GM19372 (cell line): ENCODE data around the gene CTPS2.
"Not testable (repeated sequence)": the region's sequence is repeated elsewhere in the genome, so short reads cannot be mapped to it uniquely, and the experiment has no call there.

Experiments used
- ATAC-seq: cut with Tn5 transposase; IDR thresholded peaks from one replicate; pipeline ENCODE4 v1.9.1; 2021; ENCODE audit warnings: mild to moderate bottlenecking, low read depth, moderate library complexity; ENCODE audit not compliant: unreplicated experiment

The CTPS2 gene

GRCh38 chrX:16610654-16611053 lies 101.8 kb downstream of the CTPS2 start:
- ATAC-seq = not testable (repeated sequence)

GRCh38 chrX:16610121-16610621 lies 102.3 kb downstream of the CTPS2 start:
- ATAC-seq = no peak

- no peak for ATAC-seq
These were observed 106.2 kb downstream of the CTPS2 start for GRCh38 chrX:16606142-16606720.

DNA sequence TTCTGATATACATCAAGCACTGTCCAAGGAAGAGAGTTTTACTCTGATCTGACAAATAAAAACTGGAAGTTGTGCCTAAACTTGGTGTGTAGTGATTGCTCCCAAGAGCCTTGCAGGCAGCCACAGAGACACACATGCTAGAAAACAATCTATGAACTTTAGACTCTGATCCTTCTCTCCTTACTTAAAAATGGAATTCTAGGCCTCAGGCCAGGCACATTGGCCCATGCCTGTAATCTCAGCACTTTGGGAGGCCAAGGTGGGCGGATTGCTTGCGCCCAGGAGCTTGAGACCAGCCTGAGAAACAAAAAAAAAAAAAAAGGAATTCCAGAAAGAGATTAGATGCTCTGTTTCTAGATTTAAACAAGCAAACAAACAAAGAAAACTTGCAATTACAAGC lies 108.1 kb downstream of the CTPS2 start:
- ATAC-seq = no peak

DNA sequence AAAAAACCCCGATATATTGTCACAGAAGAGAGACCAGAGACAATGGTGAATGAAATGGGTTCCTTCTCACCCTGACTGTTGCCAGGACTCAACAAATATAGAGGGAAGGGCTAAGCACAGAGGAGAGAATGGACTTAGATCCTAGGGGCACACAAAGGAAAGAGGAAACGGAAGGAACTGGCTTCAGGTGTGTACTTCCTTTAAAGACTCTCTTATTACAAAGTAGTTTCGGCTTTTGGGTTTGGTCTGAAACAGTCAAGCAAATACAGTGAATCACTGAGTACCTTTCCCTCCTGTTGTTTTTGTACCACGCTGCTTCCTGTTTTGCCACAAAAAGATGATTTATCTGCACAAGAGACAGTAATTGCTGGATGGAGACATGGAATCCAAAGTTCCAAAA lies 108.6 kb downstream of the CTPS2 start:
- no peak for ATAC-seq

- ATAC-seq = not testable (repeated sequence)
These were observed 109.2 kb downstream of the CTPS2 start for GRCh38 chrX:16603235-16603634.

GRCh38 chrX:16601885-16602284 lies 110.6 kb downstream of the CTPS2 start:
- ATAC-seq = no peak

- ATAC-seq = no peak
These were observed 118.0 kb downstream of the CTPS2 start for GRCh38 chrX:16594490-16594889.

GRCh38 chrX:16593801-16594200 lies 118.7 kb downstream of the CTPS2 start:
- ATAC-seq = no peak

DNA sequence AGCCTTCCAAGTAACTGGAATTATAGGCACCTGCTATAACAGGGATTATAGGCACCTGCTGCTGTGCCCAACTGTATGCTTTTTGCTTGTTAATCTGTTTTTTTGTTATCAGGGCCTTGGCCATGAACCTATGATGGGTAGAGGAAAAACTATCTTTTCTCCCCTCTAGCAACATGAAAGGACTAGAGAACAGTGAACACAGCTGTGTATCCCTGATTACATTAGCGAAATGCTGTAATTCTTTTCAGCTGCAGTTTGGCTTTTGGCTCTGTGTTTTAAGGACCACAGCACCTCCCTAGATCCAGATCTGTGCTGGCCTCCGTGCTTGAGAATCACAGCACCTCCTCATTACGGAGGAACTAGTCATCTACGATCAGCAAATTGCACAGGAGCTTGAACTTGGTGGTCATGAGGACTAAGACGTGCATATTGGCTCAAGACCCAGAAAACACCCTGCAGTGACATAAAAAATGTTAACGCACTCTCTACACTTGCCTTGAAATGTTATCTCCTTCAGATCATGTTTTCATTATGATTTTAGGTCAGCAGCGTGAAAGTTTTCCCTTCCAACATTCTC lies 120.2 kb downstream of the CTPS2 start:
- no peak for ATAC-seq

GRCh38 chrX:16589826-16590225 lies 122.6 kb downstream of the CTPS2 start:
- ATAC-seq = no peak

GRCh38 chrX:16589211-16589610 lies 123.3 kb downstream of the CTPS2 start:
- ATAC-seq = no peak

DNA sequence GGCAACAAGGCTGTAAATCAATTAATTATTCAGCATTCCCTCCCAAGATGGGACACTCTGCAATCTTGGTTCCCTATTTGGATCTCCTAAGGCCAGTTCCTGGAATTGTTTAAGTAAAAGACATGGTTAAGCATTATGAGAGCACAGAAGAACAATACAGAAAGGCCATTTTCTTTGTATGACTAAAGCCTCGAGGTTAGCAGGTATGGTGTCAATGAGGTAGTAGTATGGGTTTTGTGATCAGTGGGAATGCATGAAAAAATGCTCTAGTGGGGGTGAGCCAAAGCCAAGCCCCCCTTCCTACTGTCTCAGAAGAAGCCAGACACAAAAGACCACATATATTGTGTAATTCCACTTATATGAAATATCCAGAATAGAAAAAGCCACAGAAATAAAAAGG lies 124.2 kb downstream of the CTPS2 start:
- ATAC-seq = no peak

- no peak for ATAC-seq
These were observed 124.6 kb downstream of the CTPS2 start for GRCh38 chrX:16587836-16588235.

DNA sequence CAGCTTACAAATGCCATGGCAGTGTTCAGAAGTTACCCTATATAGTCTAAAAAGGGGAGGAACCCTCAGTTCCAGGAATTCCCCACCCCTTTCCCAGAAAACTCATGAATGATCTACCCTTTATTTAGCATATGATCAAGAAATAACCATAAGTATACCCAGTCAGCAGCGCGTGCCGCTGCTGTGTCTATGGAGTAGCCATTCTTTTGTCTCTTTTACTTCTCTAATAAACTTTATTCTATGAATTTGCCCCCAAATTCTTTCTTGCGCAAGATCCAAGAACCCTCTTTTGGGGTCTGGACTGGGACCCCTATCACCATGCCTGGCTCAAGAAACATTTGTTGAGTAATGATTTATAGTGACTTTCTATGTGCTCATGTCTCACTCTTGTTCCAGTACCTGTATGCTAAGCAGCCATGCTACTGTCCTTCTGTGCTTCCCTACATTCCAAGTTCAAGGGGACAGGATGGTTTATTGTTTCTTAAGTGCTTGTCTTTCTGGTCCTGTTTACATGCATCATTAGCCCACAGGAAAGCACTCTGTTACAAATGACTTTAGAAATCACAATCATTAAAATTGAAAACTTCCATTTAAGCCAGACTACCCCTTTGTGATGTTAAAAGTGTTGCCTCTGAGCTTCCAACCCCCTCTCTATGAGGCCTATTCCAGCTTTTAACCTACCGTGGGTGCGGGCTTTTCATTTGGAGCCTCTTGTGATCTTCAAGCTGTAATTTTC lies 125.9 kb downstream of the CTPS2 start:
- no peak for ATAC-seq

- no peak for ATAC-seq
These were observed 126.7 kb downstream of the CTPS2 start for GRCh38 chrX:16585486-16586376.

- not testable (repeated sequence) for ATAC-seq
These were observed 132.3 kb downstream of the CTPS2 start for GRCh38 chrX:16580004-16580797.

- ATAC-seq = no peak
These were observed 133.0 kb downstream of the CTPS2 start for GRCh38 chrX:16579517-16579916.

DNA sequence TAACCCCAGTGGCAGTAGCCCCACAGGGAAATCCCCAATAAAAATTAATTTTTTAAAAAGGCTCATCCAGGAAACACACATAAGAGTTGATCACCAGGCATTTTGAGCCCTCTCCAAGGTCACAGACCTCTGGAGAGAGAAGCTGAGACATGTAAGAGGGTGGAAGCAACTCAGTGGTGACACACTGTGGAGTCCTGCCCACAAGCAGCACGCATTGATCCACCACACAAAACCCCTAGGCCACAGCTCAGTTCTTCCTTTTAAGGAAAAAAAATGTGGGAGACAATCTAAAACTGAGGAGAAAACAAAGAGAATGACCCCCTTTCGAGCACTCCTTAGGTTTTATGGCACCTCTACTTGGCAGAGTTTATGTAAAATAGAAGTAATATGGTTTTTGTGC lies 134.3 kb downstream of the CTPS2 start:
- no peak for ATAC-seq

DNA sequence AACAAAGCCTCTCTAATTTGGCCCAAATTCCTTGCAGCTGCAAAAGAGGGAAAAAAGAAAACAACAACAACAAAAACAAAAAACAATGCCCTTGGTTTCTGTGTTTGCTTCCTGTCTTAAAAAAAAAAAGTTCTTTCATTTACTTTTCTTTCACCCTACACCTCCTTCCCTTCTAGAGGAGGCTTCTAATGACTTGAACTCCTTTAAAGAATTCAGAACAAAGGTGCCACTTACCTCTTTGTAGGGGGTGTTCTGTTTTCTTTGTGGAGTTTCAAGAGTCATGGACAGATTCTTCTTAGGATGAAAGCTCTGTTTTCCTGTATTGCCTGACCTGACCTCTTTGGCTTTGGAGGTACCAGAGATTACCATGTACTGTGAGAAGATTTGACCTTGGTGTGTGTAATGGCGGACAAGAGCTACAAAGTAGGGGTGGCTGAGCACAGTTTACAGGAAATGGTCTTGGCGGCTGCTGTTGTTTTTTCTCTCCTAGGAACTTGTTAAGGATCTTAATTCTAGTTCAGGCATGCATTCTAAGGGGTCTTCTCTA lies 134.9 kb downstream of the CTPS2 start:
- ATAC-seq = no peak
